Measurements from ENCODE around the gene ENTHD1.

DNA sequence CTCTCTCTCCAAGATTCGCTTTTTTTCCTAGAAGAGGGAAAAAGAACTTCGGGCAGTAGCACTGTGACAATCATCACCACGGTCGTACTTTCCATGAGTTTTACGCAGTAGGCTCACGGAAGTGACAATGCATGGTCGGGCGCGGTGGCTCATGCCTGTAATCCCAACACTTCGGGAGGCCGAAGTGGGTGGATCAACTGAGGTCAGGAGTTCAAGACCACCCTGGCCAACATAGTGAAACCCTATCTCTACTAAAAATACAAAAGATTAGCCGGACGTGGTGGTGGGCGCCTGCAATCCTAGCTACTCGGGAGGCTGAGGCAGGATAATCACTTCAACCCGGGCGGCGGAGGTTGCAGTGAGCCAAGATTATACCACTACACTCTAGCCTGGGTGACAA lies 30.7 kb upstream of the ENTHD1 start:
- TF ChIP-seq CTCF (IDR thresholded peaks at IDR 0.05; ENCODE audit: low read length) (no peak), EZH2 (optimal IDR thresholded peaks at IDR 0.05; ENCODE audit: low read depth, low read length) (no peak), EZH2phosphoT487 (IDR thresholded peaks at IDR 0.05; ENCODE audit: low read length) (no peak)
